GM12801 (cell line): Measurements from ENCODE around the gene SEC31B.

ENCODE experiments used
- CTCF ChIP-seq: IDR thresholded peaks from one replicate; pipeline ENCODE4 v1.5.1; 2011; ENCODE audit warnings: control low read depth; ENCODE audit not compliant: insufficient read length; ENCODE audit errors: extremely low read depth

The SEC31B gene

GRCh38 chr10:100537475-100537874, 17.8 kb upstream of the SEC31B start:
- TF ChIP-seq CTCF, result no peak

DNA sequence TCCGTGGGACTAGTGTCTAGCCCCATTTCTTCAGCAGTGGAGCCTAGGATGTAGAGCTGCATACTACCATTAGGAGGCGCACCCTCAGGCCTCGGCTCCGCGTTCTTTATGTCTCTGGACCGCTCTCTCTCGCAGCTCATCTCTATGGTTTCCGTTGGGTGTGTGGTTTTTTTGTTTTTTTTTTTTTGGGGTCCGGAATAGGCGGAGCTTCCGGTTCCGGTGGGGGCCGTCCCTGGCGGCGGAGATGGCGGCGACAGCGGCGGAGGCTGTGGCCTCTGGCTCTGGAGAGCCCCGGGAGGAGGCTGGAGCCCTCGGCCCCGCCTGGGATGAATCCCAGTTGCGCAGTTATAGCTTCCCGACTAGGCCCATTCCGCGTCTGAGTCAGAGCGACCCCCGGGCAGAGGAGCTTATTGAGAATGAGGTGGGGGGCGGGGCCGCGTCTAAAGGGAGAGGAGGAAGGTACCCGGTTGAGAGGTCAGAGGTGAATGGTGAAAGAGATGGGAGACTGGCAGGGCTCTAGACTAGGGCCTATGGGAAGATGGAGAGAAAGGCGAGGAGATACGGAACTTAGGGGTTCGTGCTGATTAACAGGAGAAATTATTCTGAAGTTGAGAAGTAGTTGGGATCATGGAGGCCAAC, 16.2 kb upstream of the SEC31B start, which contains the start of gene HIF1AN:
Gene HIF1AN, plus strand, starts transcription at position 229 of the 639 bp plus-strand sequence. Its CDS starts 16 bp downstream, at position 245.
- peak; percentile 69 for TF ChIP-seq CTCF

DNA sequence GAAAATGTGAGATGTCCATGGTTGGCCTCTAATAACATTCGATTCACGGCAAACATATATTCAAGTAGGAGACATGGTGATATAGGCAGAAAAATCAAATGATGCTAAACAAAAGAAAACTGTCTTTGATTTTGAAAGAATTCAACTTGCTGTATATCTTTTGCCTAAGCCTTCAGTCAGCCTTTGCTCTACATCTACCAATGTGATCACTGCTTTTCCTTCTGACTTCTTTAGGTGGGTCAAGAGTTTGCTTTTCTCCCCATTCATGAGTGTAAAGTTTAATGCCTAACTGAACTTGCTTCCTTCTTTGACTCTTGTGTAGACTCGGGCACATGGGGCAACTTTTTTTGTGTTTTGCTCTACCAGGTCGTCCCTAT, 15.7 kb upstream of the SEC31B start:
- TF ChIP-seq CTCF, result no peak

DNA sequence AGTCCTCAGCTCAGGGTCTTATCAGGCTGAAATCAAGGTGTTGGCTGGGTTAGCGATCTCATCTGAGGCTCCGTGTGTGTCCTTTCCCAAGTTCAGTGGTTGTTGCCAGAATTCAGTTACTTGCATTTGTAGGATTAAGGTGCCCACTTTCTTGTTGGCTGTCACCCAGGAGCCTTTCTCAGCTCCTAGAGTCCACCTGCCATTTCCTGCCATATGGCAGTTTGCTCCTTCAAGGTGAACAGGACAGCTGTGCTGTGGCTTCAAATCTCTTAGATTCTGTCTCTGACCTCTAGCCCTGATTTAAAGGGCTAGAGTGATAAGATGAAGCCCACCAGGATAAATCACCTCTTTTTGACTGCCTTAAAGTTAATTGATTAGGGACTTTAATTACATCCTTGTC, 15.1 kb upstream of the SEC31B start:
- TF ChIP-seq CTCF, result no peak

DNA sequence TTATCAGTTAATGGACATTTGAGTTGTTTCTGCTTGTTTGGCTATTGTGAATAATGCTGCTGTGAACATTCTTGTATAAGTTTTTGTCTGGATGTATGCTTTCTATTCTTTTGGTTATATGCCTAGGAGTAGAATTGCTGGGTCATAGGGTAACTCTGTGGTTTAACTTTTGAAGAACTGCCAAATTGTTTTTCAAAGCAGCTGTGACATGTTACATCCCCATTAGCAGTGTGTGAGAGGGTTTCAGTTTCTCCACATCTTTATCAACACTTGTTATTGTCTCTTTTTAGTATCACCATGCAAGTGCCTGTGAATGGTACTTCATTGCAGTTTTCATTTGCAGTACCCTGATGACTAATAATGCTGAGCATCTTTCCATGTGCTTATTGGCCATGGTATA, 12.1 kb upstream of the SEC31B start:
- TF ChIP-seq CTCF, result no peak

GRCh38 chr10:100529475-100530298, 10.0 kb upstream of the SEC31B start, which contains the start of gene NDUFB8:
NDUFB8 (minus strand) TSS chr10:100529871; CDS start chr10:100529851, 20 bp downstream.
- TF ChIP-seq CTCF, result no peak

- TF ChIP-seq CTCF, result no peak
These were observed 9.3 kb upstream of the SEC31B start for GRCh38 chr10:100528921-100529474.
